Astrocyte of the spinal cord (primary cell): Measurements from ENCODE around the gene KDELR3.
"Not testable (repeated sequence)": the region's sequence is repeated elsewhere in the genome, so short reads cannot be mapped to it uniquely, and the experiment has no call there.

Source experiments
- DNase-seq: peaks from one replicate; pipeline ENCODE4 v3.0.0; 2011; ENCODE audit warnings: low read depth, low spot score
- H3K4me3 ChIP-seq: 2 replicates; pipeline ENCODE4 v1.5.1; 2011; ENCODE audit warnings: low read depth, mild to moderate bottlenecking, low read length, moderate library complexity
- in situ Hi-C: cut with HindIII; loops from 2 replicates; pipeline ENCODE4 v1.10.0; 2017; ENCODE audit warnings: low sequenced_read_pairs
- TF ChIP-seq, protein P1 (sequence below): IDR thresholded peaks from 2 replicates; pipeline ENCODE4 v1.5.1; 2012; ENCODE audit warnings: low read depth, mild to moderate bottlenecking, low read length, inconsistent platforms

Gene KDELR3

DNA sequence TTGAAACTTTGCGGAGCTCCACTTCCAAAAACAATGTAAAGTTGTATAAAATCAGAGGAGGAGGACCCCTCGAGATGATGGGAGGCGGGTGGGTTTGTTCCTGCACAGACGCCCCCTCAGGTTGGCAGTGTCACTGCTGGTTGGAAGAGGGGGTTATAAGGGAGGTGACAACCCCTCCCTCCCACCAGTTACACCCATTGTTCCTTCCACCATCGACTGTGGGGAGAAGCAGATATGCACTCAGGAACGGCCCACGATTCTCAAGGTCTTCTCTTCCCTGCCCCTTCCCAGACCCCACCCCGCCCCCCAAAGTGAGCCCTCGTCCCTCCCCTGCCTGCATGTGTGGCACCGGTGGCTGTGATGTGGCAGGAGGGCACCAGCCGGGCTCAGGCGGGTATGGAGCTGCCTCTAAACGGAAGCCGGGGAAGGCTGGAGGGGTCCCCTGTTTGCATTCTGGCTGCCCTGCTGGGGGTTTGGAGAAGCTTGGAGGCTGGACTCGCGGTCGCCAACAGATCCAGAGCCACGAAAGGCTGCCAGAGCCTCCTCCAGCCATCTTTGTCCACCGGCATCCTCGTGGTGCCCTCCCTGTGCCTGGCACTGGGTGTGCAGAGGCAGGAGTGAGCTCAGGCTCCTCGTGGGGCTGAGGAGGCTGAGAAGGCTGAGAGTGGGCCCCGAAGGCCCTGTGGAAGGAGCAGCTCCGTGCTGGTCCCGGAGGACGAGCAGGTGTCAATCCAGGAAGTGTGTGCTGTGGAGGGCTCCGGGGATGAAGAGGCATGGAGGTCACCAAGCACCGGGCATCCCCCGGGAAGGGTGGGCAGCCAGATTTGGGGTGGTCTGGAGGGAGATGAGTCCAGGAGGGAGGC, 778 bp downstream of the KDELR3 start:
- TF ChIP-seq, protein P1, sequence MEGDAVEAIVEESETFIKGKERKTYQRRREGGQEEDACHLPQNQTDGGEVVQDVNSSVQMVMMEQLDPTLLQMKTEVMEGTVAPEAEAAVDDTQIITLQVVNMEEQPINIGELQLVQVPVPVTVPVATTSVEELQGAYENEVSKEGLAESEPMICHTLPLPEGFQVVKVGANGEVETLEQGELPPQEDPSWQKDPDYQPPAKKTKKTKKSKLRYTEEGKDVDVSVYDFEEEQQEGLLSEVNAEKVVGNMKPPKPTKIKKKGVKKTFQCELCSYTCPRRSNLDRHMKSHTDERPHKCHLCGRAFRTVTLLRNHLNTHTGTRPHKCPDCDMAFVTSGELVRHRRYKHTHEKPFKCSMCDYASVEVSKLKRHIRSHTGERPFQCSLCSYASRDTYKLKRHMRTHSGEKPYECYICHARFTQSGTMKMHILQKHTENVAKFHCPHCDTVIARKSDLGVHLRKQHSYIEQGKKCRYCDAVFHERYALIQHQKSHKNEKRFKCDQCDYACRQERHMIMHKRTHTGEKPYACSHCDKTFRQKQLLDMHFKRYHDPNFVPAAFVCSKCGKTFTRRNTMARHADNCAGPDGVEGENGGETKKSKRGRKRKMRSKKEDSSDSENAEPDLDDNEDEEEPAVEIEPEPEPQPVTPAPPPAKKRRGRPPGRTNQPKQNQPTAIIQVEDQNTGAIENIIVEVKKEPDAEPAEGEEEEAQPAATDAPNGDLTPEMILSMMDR: peak; percentile 39
- in situ Hi-C loops: no loop called here
- H3K4me3 ChIP-seq: peak overlapping the region; percentile 88
- DNase-seq: no peak

DNA sequence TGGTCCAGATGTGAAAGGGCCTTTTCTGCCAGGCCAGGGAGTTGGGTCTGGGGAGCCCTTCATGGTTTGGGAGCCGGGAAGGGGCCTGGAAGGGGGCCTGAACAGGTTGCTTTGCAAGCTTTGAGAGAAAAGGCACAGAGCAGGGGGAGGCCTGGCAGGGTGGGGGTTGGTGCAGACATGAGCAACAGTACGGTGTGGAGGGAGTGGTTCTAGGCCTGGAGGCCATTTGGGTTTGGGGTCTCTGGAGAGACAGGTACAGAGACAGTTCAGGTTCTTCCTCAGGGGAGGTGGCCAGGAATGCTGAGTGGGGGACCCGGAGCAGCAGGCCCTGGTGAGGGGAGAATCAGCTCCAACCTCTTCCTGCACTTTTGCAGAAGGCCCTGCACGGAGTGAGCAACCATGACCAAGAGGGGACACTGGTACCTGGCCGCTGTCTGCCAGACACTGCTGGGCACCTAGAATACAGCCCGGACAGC, 1.4 kb downstream of the KDELR3 start:
- DNase-seq: no peak
- in situ Hi-C loops: no loop called here
- TF ChIP-seq, protein P1: no peak
- H3K4me3 ChIP-seq: peak overlapping the region; percentile 88

DNA sequence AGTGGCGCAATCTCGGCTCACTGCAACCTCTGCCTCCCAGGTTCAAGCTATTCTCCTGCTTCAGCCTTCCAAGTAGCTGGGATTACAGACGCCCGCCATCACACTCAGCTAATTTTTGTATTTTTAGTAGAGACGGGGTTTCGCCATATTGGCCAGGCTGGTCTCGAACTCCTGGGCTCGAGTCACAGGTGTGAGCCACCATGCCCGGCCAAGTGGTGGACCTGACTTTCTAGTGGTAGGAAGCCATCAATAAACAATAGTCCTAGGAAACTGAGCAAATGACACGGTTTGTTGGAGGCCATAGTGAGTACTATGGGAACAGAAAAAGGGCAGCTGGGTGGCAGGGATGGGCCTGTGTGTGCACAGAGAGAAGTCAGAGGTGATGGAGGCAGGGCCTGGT, 2.3 kb downstream of the KDELR3 start:
- H3K4me3 ChIP-seq, in situ Hi-C loops, DNase-seq: not testable (repeated sequence)

DNA sequence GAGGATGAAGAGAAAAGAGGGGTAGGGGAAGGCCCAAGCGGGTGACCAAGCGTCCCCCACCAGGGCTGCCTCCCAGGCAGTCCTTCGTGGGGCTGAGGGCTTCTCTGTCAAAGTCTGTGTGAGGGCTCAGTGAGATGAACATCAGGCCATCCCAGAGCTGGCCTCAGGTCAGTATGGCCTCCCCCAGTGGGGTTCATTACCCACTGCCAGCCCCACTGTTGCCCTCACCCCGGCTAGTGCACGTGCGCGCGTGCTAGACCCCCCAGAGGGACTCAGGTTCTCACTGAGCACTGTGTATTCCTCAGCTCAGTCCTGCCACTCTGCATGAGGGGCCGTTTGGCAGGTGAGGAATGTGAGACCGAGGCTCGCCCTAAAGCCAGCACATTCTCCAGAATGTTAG, 3.3 kb downstream of the KDELR3 start:
- DNase-seq: no peak
- TF ChIP-seq, protein P1: no peak
- in situ Hi-C loops: no loop called here
- no peak overlapping the region for H3K4me3 ChIP-seq

DNA sequence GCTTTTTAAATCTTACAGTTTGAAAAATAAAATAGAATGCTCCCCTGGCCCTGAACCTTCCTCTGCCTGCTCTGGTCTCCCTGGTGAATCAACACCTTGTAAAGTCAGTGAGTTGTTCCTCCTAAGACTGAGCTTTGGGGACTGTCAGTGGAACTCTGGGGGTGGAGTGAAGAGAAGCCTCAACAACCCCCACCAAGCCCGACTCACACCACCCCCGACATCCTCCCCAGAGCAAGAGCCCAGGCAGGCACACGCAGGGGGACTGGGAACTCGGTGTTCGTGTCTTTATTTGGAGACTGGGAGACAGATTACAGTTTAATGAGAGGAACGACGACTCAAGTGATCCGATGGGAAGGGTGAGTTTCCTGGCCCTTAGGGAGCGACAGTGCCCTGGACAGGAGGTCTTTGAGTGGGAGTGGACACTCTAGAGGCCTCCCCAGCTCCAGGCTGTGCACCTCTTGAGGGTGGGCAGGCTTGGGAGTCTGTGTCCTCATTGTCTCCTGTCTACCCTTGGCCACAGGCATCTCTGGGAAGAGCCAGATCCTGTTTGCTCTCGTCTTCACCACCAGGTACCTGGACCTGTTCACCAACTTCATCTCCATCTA, 6.2 kb downstream of the KDELR3 start:
- in situ Hi-C loops: no loop called here
- TF ChIP-seq, protein P1: no peak

DNA sequence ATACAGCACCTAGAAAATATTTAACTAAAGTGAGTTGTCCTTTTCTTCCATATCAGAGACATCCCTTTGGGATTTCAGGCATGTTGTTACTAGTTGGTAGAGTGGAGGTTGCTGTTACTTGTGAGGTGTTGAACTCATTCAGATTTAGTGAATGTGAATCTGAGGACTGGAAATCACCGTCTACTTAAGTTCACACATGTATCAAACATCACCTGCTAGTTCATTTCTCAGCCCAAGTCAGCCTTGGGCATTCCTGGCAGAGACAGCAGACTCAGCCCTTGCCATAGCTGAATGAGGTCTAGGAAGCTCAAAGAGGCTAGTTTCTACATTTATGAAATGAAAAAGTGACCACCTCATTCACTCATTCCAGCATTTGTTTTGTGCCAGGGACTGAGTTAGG, 9.7 kb downstream of the KDELR3 start:
- TF ChIP-seq, protein P1: no peak
- H3K4me3 ChIP-seq: no peak overlapping the region
- in situ Hi-C loops: no loop called here
- DNase-seq: no peak

More for the DNA sequence above, 6.2 kb downstream of the KDELR3 start:
- H3K4me3 ChIP-seq: no peak overlapping the region
- DNase-seq: no peak

DNA sequence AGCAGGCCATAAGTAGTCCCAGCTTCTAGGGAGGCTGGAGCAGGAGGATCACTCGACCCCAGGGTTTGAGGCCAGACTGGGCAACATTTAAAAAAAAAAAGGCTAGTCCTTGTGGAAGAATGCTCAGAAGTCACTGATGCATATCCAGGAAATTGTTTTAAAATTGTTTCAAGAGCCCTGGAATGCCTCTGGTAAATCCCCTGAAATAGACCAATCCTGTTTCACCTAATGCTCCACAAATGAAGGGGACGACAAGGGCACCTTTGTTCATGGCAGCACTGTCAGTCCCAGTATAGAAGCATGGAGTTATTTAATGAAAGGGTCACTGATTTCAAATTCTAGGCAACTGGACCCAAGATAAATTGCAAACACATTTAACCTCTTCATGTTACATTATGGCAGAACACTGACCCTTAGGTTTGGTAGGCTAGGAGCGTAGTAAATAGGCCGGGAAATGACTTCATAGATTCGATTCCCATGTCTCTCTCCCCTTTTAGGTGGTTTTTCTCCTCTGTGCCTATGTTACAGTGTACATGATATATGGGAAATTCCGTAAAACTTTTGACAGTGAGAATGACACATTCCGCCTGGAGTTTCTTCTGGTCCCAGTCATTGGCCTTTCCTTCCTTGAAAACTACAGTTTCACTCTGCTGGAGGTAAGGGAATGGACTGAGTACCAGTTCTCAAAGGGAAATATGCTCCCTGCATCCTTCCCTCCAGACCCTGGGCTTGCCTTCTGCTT, 11.4 kb downstream of the KDELR3 start:
- DNase-seq: no peak
- H3K4me3 ChIP-seq: no peak overlapping the region
- in situ Hi-C loops: no loop called here
- TF ChIP-seq, protein P1: no peak
